ENCODE measurements around the gene KLHL28. TPM values are rescaled to one million over a fixed set of nuclear protein-coding genes. Genes with fewer than 3 reads are reported as not detected.

Gene KLHL28
- total and polyA plus RNA-seq, 2 donors (not counting 3 experiments of a cell fraction or from before 2014, with no cell fraction given): 2.9 to 7.3 TPM

DNA sequence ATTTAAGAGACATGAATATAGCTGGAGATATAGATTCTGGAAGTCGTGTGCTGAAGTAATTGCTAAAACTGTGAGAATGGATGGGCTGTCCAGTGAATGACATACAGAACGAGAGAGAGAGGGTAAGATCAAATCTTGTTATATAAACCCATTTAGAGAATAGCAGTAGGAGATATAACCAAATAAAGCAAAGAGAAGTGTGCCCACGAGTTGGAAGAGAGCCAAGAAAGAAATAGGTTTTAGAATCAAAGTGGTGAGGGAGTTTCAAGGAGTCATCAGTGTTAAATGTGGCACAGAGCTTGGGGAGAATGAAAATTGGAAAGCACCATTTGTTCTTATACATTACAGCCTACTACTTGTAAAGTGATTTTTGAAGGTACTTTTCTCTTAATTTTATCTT lies 19.5 kb upstream of the KLHL28 start:
- Histone ChIP-seq H3K36me3 (ENCODE audit: control insufficient read depth in 2 of 2, extremely low read depth in 1 of 2, insufficient read depth in 2 of 2, low read length in 2 of 2) (no peaks in the 10 kb centered on the region), H3K4me2 (ENCODE audit: insufficient read depth, low read length) (no peak overlapping the region), H3K9ac (replicated peaks; ENCODE audit: extremely low read depth, insufficient read depth, low read length) (no peak overlapping the region), H3K9me3 (replicated peaks; ENCODE audit: control insufficient read depth, insufficient read depth, low read length) (no peaks in the 10 kb centered on the region), H2AFZ (ENCODE audit: low read depth, low read length) (no peak overlapping the region), H3K4me3 (replicated peaks in 1 of 3; ENCODE audit: insufficient read depth in 1 of 3, low read depth in 1 of 3, low read length in 3 of 3) (no peak overlapping the region), H4K20me1 (replicated peaks; ENCODE audit: control insufficient read depth, extremely low read depth, insufficient read depth, low read length) (no peaks in the 10 kb centered on the region), H3K27ac (ENCODE audit: insufficient read depth, low read depth, low read length) (no peak overlapping the region), H3K9me1 (replicated peaks; ENCODE audit: control insufficient read depth, extremely low read depth, insufficient read depth, low read length) (no peaks in the 10 kb centered on the region), H3K79me2 (ENCODE audit: control insufficient read depth, insufficient read depth, low read length) (peaks cover 12% of the 10 kb centered on the region), H3K27me3 (ENCODE audit: control insufficient read depth in 2 of 2, insufficient read depth in 2 of 2, low read length in 2 of 2) (no peaks in the 10 kb centered on the region), H3K4me1 (ENCODE audit: control insufficient read depth, extremely low read depth, insufficient read depth, low read length) (no peaks in the 10 kb centered on the region)
- no peak for TF ChIP-seq EZH2 (IDR thresholded peaks at IDR 0.05; ENCODE audit: borderline replicate concordance, low read depth, low read length, severe bottlenecking)
- TF ChIP-seq MYC (IDR thresholded peaks at IDR 0.05; ENCODE audit: low read depth, low read length): no peak
- TF ChIP-seq FOS (IDR thresholded peaks at IDR 0.05; ENCODE audit: borderline replicate concordance, insufficient read depth, low read length): no peak
- no peak for TF ChIP-seq GATA2 (IDR thresholded peaks at IDR 0.05; ENCODE audit: insufficient read depth, insufficient read length, low read depth, low read length)
- no peak for TF ChIP-seq POLR2A (IDR thresholded peaks at IDR 0.05; ENCODE audit: low read depth, low read length)
- no peak for TF ChIP-seq POLR2AphosphoS5 (IDR thresholded peaks at IDR 0.05; ENCODE audit: insufficient read depth, low read depth, low read length)
- TF ChIP-seq, protein P1, sequence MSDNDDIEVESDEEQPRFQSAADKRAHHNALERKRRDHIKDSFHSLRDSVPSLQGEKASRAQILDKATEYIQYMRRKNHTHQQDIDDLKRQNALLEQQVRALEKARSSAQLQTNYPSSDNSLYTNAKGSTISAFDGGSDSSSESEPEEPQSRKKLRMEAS (IDR thresholded peaks at IDR 0.05; ENCODE audit: insufficient read depth, insufficient read length): no peak
- no peak for TF ChIP-seq JUN (IDR thresholded peaks at IDR 0.05; ENCODE audit: borderline replicate concordance, insufficient read depth, insufficient read length, low read depth)
- TF ChIP-seq CTCF (IDR thresholded peaks at IDR 0.05; ENCODE audit: extremely low read depth in 1 of 2, insufficient read depth in 1 of 2, low read depth in 1 of 2, low read length in 2 of 2): no peak
- dilution Hi-C loops (cut with MboI; ENCODE audit: extremely low pct_ligation_motif_present, low sequenced_read_pairs) (no loop called here), intact Hi-C loops (cut with micrococcal nuclease) (no loop called here)
- CTCF ChIA-PET: no interaction called here
- DNase-seq (ENCODE audit: low read depth, low spot score) (no peak), FAIRE-seq (no peak)
- no TSS peak for BruUV-seq (replicated peaks)
- POLR2A ChIA-PET: no interaction called here

Measured in endothelial cell of umbilical vein (primary cell).